ENCODE data around the gene VEZT. TPM values are rescaled to one million over a fixed set of nuclear protein-coding genes. Genes with fewer than 3 reads are reported as not detected.

VEZT gene
- total RNA-seq, 1 experiment from 2014 or later, result 77.4 TPM

- POLR2A ChIA-PET, result no interaction called here
- BruUV-seq (replicated peaks), result no TSS peak
- DNase-seq, result no peak
- intact Hi-C loops (cut with micrococcal nuclease; ENCODE audit: unreplicated experiment), result no loop called here
- Histone ChIP-seq H3K4me3 (ENCODE audit: low read depth, low read length) (no peak overlapping the region), H3K27me3 (replicated peaks; ENCODE audit: control insufficient read depth, insufficient read depth, low read length) (no peaks in the 10 kb centered on the region), H3K9me3 (no peaks in the 10 kb centered on the region), H3K4me1 (peaks cover 51% of the 10 kb centered on the region), H3K36me3 (ENCODE audit: control insufficient read depth, insufficient read depth, low read length) (no peaks in the 10 kb centered on the region)
- CTCF ChIA-PET, result no interaction called here
- Mint-ChIP-seq H3K9me3 (ENCODE audit: unreplicated experiment) (no peaks in the 10 kb centered on the region), H3K27me3 (ENCODE audit: insufficient read depth, unreplicated experiment) (no peaks in the 10 kb centered on the region), H3K4me1 (ENCODE audit: low read depth, unreplicated experiment) (peaks cover 15% of the 10 kb centered on the region), H3K36me3 (ENCODE audit: insufficient read depth, unreplicated experiment) (peaks cover 16% of the 10 kb centered on the region), H3K27ac (ENCODE audit: unreplicated experiment) (no peak overlapping the region), H3K4me3 (ENCODE audit: unreplicated experiment) (no peak overlapping the region)
- TF ChIP-seq, protein P1, sequence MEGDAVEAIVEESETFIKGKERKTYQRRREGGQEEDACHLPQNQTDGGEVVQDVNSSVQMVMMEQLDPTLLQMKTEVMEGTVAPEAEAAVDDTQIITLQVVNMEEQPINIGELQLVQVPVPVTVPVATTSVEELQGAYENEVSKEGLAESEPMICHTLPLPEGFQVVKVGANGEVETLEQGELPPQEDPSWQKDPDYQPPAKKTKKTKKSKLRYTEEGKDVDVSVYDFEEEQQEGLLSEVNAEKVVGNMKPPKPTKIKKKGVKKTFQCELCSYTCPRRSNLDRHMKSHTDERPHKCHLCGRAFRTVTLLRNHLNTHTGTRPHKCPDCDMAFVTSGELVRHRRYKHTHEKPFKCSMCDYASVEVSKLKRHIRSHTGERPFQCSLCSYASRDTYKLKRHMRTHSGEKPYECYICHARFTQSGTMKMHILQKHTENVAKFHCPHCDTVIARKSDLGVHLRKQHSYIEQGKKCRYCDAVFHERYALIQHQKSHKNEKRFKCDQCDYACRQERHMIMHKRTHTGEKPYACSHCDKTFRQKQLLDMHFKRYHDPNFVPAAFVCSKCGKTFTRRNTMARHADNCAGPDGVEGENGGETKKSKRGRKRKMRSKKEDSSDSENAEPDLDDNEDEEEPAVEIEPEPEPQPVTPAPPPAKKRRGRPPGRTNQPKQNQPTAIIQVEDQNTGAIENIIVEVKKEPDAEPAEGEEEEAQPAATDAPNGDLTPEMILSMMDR (IDR thresholded peaks at IDR 0.05; ENCODE audit: insufficient read depth in 1 of 2, low read depth in 1 of 2, low read length in 1 of 2, severe bottlenecking in 1 of 2, unreplicated experiment in 1 of 2), result no peak
These were observed 99.2 kb downstream of the VEZT start for GRCh38 chr12:95316798-95317197.

- ChIA-PET POLR2A (interaction anchor here (1.0 kb wide), 1 partner anchor 22 kb away, joined by 3 read pairs; no protein-coding TSS in a partner anchor), CTCF (interaction anchor here (0.7 to 1.4 kb wide), 5 partner anchors 14 to 216 kb away, joined by 3 to 5 read pairs (median 3); partner anchors contain the start of genes FGD6 and VEZT)
- Histone ChIP-seq H3K4me1 (peaks cover 54% of the 10 kb centered on the region), H3K36me3 (ENCODE audit: control insufficient read depth, insufficient read depth, low read length) (no peaks in the 10 kb centered on the region), H3K4me3 (ENCODE audit: low read depth, low read length) (no peak overlapping the region), H3K27me3 (replicated peaks; ENCODE audit: control insufficient read depth, insufficient read depth, low read length) (no peaks in the 10 kb centered on the region), H3K9me3 (no peaks in the 10 kb centered on the region)
- peak overlapping the region; percentile 1 for H3K4me3 Mint-ChIP-seq (ENCODE audit: unreplicated experiment)
- peaks cover 16% of the 10 kb centered on the region for H3K36me3 Mint-ChIP-seq (ENCODE audit: insufficient read depth, unreplicated experiment)
- peak; percentile 46 to 83 for DNase-seq
- TF ChIP-seq, protein P1 (IDR thresholded peaks at IDR 0.05; ENCODE audit: insufficient read depth in 1 of 2, low read depth in 1 of 2, low read length in 1 of 2, severe bottlenecking in 1 of 2, unreplicated experiment in 1 of 2), result no peak
- peaks cover 21% of the 10 kb centered on the region for H3K4me1 Mint-ChIP-seq (ENCODE audit: low read depth, unreplicated experiment)
- H3K9me3 Mint-ChIP-seq (ENCODE audit: unreplicated experiment), result no peaks in the 10 kb centered on the region
- BruUV-seq (replicated peaks), result no TSS peak
- H3K27ac Mint-ChIP-seq (ENCODE audit: unreplicated experiment), result peak overlapping the region; percentile 58
- intact Hi-C loops (cut with micrococcal nuclease; ENCODE audit: unreplicated experiment), result loop anchor here (1.0 kb wide), 5 partner anchors 8 to 101 kb away; partner anchors contain the start of genes FGD6 and VEZT
- no peaks in the 10 kb centered on the region for H3K27me3 Mint-ChIP-seq (ENCODE audit: insufficient read depth, unreplicated experiment)
These were observed 100.5 kb downstream of the VEZT start for GRCh38 chr12:95318071-95318545.

- peak overlapping the region; percentile 91 for H3K27ac Mint-ChIP-seq (ENCODE audit: unreplicated experiment)
- CTCF ChIA-PET, result interaction anchor here (1.4 kb wide), 1 partner anchor 12 kb away, joined by 5 read pairs; no protein-coding TSS in a partner anchor
- H3K36me3 Mint-ChIP-seq (ENCODE audit: insufficient read depth, unreplicated experiment), result peaks cover 6% of the 10 kb centered on the region
- H3K4me1 ChIP-seq, result peaks cover 63% of the 10 kb centered on the region
- H3K27me3 ChIP-seq (replicated peaks; ENCODE audit: control insufficient read depth, insufficient read depth, low read length), result no peaks in the 10 kb centered on the region
- no peaks in the 10 kb centered on the region for H3K9me3 Mint-ChIP-seq (ENCODE audit: unreplicated experiment)
- H3K4me3 Mint-ChIP-seq (ENCODE audit: unreplicated experiment), result no peak overlapping the region
- H3K36me3 ChIP-seq (ENCODE audit: control insufficient read depth, insufficient read depth, low read length), result no peaks in the 10 kb centered on the region
- no peak for DNase-seq
- BruUV-seq (replicated peaks), result no TSS peak
- no peaks in the 10 kb centered on the region for H3K9me3 ChIP-seq
- intact Hi-C loops (cut with micrococcal nuclease; ENCODE audit: unreplicated experiment), result no loop called here
- POLR2A ChIA-PET, result no interaction called here
- no peaks in the 10 kb centered on the region for H3K27me3 Mint-ChIP-seq (ENCODE audit: insufficient read depth, unreplicated experiment)
- peaks cover 17% of the 10 kb centered on the region for H3K4me1 Mint-ChIP-seq (ENCODE audit: low read depth, unreplicated experiment)
- H3K4me3 ChIP-seq (ENCODE audit: low read depth, low read length), result no peak overlapping the region
- TF ChIP-seq, protein P1 (IDR thresholded peaks at IDR 0.05; ENCODE audit: insufficient read depth in 1 of 2, low read depth in 1 of 2, low read length in 1 of 2, severe bottlenecking in 1 of 2, unreplicated experiment in 1 of 2), result no peak
These were observed 102.2 kb downstream of the VEZT start for GRCh38 chr12:95319694-95320331.
